ENCODE data around the gene F2RL1.
"Not testable (repeated sequence)": the region's sequence is repeated elsewhere in the genome, so short reads cannot be mapped to it uniquely, and the experiment has no call there.

Gene F2RL1

DNA sequence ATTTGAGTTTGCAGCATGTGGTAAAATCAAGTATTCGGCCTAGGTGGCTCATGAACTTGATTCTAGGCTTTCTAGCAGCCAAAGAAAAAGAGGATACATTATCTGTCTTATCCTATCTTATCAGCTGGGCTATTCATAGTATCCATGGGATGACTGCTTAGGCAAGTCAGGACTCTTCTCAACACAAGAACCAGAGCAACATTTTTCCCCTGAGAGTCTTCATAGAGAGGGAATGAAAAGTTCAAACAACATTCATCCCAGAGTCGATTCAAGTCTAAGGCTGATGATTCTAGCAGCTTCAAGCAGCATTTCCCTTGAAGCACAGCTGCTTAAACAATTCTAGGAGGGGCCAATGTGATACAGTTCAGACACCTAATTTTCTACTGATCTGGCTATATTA is 33.9 kb downstream of the F2RL1 start:
- no peak for DNase-seq

DNA sequence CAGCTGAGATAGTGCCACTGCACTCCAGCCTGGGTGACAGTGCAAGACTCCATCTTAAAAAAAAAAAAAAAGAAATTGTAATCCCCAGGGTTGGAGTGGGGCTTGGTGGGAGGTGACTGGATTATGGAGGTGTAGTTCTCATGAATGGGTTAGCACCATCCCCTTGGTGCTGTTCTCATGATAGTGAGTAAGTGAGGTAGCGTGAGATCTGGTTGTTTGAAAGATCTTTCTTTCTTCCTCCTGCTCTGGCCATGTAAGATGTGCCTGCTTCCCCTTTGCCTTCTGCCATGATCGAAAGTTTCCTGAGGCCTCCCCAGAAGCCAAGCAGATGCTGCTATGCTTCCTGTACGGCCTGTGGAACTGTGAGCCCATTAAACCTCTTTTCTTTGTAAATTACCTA is 34.9 kb downstream of the F2RL1 start:
- not testable (repeated sequence) for DNase-seq

DNA sequence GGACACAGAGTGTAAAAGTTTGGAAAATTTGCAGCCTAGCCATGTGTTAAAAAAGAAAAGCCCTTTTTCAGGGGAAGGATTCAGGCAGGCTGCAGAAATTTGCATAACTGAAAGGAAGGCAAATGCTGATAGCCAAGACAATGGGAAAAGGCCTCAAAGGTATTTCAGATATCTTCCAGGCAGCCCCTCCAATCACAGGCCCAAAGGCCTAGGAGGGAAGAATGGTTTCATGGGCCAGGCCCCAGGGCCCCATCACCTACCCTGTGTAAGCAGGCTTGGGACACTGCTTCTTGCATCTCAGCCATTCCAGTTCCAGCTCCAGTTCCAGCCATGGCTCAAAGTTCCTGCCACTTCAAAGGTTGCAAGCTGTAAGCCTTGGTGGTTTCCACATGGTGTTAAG is 35.8 kb downstream of the F2RL1 start:
- DNase-seq = no peak

DNA sequence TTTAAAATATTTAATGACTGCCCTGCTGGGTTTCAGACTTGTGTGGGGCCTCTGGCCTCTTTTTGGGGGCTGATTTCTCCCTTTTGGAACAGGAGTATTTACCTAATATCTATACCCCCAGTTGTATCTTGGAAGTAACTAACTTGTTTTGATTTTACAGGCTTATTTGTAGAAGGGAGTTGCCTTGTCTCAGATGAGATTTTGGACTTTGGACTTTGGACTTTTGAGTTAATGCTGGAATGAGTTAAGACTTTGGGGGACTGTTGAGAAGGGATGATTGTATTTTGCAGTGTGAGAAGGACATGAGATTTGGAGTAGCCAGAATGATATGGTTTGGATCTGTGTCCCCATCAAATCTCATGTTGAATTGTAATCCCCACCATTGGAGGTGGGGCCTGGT is 36.7 kb downstream of the F2RL1 start:
- DNase-seq = not testable (repeated sequence)

DNA sequence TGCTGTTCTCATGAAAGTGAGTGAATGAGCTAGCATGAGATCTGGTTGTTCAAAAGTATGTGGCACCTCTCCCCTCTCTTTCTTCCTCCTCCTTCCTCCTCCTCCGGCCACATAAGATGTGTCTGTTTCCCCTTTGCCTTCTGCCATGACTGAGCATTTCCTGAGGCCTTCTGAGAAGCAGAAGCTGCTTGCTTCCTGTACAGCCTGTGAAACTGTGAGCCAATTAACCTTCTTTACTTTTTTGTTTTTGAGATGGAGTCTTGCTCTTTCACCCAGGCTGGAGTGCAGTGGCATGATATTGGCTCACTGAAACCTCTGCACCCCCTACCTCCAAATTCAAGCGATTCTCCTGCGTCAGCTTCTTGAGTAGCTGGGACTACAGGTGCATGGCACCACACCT is 37.1 kb downstream of the F2RL1 start:
- DNase-seq = no peak

DNA sequence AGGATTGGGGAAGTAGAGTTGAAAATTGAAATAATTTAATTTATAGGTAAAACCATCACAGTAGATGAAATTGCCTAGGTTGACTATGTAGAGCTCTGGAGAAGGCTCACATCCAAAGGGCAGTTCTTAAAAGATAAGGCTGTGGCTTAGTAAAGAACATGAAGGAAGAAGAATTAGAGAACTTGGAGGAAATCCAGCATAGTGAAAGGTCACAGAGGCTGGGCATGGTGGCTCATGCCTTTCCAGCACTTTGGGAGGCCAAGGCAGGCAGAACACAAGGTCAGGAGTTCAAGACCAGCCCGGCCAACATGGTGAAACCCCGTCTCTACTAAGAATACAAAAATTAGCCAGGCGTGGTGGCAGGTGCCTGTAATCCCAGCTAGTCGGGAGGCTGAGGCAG is 38.0 kb downstream of the F2RL1 start:
- not testable (repeated sequence) for DNase-seq

DNA sequence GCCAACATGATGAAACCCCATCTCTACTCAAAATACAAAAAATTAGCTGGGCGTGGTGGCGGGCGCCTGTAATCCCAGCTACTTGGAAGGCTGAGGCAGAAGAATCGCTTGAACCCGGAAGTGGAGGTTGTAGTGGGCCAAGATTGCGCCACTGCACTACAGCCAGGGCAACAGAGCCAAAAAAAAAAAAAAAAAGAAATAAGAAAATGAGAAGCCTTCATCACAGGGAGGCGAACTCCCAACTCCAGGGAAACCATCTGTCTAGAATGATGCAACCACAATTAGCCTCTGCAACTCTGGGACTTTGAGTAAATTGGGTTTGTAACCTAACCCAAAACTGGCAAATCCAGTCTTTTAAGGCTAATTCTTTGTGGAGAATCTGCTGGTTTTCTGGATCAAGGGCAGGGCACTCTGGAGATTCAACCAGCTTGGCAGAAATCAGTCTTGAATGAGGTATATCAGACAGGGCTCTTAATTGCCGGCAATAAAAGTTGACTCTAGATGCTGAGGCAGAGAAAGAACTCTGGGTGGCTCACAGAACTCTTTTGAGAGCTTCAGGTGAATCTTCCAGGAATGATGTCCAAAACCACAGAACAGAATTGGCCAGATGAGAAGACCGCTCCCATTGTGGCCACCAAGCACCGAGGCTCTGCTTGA is 40.9 kb downstream of the F2RL1 start:
- DNase-seq = no peak

DNA sequence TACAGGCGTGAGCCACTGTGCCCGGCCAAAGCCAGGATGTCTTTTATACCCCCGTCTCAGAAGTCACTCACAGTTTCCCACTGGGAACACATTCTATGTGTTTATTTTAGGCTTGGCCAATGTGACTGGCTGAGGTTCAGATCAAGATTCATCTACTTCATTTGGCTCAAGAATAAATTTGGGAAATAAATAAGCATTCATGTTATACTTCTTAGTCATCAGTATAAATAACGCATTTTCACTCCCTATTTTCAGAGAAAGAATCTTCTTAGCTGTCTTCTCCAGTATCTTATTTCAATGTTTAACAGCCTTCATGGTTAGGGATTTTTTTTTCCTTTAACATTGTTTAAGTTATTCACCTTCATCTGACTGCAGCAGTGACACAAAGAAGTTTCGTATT is 42.8 kb downstream of the F2RL1 start:
- no peak for DNase-seq

DNA sequence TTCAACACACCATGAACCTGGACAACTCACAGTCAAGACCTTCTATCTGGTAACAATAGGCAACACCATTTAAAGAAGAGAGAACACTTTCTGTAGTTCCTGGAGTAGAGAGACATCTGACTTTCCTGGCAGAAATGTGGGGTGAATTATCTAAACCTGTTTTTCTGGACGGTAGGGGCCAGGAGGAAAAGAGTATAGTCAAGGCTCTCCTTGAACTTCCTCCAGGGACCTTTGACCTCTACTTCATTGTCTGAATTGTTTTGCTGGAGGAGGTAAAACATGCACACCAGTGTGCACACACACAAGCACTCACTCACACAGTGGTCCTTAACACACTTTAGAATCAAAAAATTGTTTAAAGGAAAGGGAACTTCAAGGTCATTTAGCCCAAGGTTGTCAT is 44.2 kb downstream of the F2RL1 start:
- DNase-seq = no peak

DNA sequence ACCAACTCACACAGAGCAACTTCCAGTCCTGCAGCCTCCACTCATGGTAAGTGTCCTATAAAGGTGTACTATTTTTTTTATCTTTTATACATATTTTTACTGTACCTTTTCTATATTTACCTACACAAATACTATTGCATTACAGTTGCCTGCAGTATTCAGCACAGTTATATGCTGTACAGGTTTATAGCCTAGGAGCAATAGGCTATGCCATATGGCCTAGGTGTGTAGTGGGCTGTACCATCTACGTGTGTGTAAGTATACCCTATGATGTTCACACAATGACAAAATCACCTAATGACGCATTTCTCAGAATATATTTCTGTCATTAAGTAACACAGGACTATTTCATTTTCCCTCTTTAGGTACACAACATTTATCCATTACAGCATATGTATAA is 47.7 kb downstream of the F2RL1 start:
- DNase-seq = no peak

DNA sequence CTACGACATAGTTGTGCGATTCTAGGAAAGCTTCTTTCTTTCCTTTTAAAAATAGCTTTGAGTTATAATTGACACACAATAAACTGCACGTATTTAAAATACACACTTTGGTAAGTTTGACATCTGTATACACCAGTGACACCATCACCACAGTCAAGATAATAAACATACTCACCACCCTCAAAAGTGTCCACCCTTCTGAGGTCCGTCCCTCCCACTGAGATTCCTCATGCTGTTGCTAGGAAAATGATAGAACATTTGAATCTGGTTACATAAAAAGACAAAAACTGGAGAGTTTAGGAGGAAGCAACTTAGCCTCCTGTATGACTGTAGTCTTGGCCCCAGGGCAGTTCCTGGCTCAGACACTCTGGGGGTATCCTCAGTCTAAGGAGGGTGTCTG is 48.2 kb downstream of the F2RL1 start:
- DNase-seq = no peak

DNA sequence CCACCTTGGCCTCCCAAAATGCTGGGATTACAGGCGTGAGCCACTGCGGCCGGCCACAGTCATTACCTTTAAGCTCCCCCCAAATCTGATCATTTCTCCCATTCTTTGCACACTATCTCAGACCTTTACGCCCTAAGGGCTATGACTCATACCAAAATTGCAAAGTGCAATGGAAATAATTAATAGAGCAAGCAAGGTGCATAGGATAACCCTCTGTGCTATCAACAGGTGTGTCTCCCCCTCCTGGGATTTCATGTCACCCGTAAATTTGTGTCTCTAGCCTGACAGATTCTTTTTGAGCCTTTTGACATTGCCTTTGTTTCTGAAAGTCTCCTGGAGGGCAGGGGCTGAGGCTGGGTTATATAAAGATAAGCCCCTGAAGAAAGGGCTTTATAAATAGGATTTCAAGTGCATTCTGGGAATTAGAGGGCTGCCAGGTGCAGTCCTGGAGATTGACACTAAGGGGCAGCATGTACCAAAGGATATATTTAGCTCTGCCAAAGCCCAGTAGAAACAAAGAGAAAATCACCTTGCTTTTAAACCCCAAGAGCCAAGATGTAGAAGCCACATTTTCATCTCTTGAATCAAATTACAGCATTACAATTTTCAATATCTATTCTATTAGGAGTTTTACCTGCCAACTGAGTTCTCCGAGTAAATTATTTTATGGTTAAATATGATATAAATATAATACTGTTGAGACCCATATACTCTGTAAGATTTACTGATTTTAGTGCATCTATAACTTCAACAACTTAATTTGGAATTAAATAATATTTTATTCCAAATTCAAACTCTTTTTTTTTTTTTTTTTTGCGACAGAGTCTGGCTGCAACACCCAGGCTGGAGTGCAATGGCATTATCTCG is 49.2 kb downstream of the F2RL1 start:
- peak; percentile 21 to 25 for DNase-seq

DNA sequence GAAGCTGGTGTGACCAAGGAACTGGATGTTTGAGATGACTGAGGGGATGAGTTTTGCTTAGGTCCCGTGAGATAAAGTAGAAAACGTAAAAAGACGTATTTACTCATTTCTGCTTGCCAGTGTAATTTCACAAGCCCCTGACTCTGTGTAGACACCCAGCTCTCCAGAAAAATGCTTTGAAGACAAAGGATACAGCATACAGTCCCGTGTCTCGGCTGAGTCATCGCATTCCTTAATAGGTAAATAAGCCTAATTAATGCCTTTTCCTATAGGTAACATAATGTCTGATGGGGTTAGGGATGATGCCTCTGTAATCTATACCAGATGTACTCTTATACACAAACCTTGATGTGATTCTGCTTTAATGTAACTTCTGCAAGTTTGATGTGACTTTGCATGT is 51.2 kb downstream of the F2RL1 start:
- DNase-seq = no peak

DNA sequence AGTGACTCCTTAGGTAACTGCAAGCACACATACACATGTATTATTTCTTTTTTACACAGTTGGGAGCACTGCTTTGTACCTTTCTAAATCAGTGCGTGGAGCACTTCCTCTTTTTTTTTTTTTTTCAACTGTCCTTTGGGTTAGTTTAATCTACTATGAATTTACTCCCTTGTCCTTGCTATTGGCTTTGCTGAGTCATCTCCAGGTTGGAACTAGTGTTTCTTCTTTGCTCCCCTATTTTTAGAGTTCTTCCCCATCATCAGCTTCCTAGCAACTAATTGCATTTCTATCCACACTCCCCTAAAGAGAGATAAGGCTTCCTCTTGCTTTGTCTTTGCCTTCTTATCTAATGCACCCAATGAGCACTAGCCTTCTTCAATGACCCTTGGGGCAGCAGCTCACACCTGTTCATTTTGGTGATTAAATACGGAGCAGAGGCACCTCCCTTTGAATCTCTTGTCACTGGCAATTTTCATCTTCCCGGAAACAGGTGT is 55.3 kb downstream of the F2RL1 start:
- no peak for DNase-seq
